ENCODE data around the gene PLEKHA5. TPM values are rescaled to one million over a fixed set of nuclear protein-coding genes. Genes with fewer than 3 reads are reported as not detected.
"Not testable (repeated sequence)": the region's sequence is repeated elsewhere in the genome, so short reads cannot be mapped to it uniquely, and the experiment has no call there.

Gene PLEKHA5
- total and polyA plus RNA-seq, 2 donors from 2014 or later, result 26.6 to 52.9 TPM

DNA sequence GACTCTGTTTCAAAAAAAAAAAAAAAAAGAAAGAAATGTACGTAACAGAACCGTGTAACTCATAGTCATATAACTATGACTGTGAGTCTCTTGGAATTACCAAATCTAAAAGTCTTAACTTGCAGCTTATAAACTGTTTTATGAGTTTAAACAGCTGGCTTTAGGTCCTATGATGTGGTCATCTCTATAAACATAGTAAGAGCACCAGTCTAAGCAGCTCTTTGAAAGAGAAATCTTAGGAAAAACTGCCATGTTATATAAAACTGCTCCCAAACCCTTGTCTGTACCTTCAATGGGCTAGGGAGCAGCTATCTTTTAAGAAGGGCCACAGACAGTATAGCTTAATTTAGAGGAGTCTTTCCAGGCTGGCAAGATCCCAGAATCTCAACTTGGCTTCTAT, 194.3 kb downstream of the PLEKHA5 start:
- H3K4me1 ChIP-seq (ENCODE audit: control insufficient read depth in 2 of 3, insufficient read depth in 2 of 3, low read depth in 1 of 3, low read length in 3 of 3), result no peaks in the 10 kb centered on the region
- H3K9ac ChIP-seq (ENCODE audit: low read length in 3 of 3), result no peak overlapping the region
- peaks cover 0 to 17% (median 3%) of the 10 kb centered on the region in 3 donors for H3K36me3 ChIP-seq (ENCODE audit: control insufficient read depth in 2 of 3, insufficient read depth in 3 of 3, low read length in 3 of 3)
- FAIRE-seq, result no peak
- H3K27me3 ChIP-seq (ENCODE audit: control insufficient read depth, insufficient read depth, low read length), result no peaks in the 10 kb centered on the region
- H3K27ac ChIP-seq (ENCODE audit: low read depth in 2 of 2, low read length in 2 of 2), result no peak overlapping the region
- no peaks in the 10 kb centered on the region for H3K9me3 ChIP-seq (ENCODE audit: control insufficient read depth in 2 of 3, insufficient read depth in 1 of 3, low read length in 3 of 3)
- intact Hi-C loops (cut with DNase I), result no loop called here
- no peak overlapping the region for H3K4me3 ChIP-seq (ENCODE audit: low read length in 3 of 3)
- TF ChIP-seq, protein P1, sequence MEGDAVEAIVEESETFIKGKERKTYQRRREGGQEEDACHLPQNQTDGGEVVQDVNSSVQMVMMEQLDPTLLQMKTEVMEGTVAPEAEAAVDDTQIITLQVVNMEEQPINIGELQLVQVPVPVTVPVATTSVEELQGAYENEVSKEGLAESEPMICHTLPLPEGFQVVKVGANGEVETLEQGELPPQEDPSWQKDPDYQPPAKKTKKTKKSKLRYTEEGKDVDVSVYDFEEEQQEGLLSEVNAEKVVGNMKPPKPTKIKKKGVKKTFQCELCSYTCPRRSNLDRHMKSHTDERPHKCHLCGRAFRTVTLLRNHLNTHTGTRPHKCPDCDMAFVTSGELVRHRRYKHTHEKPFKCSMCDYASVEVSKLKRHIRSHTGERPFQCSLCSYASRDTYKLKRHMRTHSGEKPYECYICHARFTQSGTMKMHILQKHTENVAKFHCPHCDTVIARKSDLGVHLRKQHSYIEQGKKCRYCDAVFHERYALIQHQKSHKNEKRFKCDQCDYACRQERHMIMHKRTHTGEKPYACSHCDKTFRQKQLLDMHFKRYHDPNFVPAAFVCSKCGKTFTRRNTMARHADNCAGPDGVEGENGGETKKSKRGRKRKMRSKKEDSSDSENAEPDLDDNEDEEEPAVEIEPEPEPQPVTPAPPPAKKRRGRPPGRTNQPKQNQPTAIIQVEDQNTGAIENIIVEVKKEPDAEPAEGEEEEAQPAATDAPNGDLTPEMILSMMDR (IDR thresholded peaks at IDR 0.05; ENCODE audit: borderline replicate concordance, extremely low read depth, insufficient read depth), result no peak
- DNase-seq, result no peak

DNA sequence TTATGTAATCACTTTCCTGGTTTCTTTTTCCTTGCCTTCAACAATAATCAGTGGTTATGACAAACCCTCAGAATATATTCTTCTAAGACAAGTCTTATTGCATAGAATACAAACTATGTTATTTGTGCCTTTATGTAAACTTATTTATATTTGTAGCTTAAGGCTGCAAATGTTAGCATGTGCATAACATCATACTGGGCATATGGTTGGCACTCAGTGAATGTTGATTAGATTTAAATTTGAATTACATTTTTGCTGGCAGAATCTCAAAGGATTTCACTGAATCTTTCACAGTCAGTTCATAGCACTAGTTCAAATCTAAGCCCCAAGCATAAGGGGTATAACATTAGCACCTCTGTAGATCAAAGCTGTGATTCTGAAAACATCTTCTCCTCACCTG, 196.6 kb downstream of the PLEKHA5 start:
- H3K4me1 ChIP-seq (ENCODE audit: control insufficient read depth in 2 of 3, insufficient read depth in 2 of 3, low read depth in 1 of 3, low read length in 3 of 3), result no peaks in the 10 kb centered on the region
- TF ChIP-seq, protein P1 (IDR thresholded peaks at IDR 0.05; ENCODE audit: borderline replicate concordance, extremely low read depth, insufficient read depth), result no peak
- no peaks in the 10 kb centered on the region for H3K9me3 ChIP-seq (ENCODE audit: control insufficient read depth in 2 of 3, insufficient read depth in 1 of 3, low read length in 3 of 3)
- peaks cover 0 to 17% (median 3%) of the 10 kb centered on the region in 3 donors for H3K36me3 ChIP-seq (ENCODE audit: control insufficient read depth in 2 of 3, insufficient read depth in 3 of 3, low read length in 3 of 3)
- H3K27me3 ChIP-seq (ENCODE audit: control insufficient read depth, insufficient read depth, low read length), result no peaks in the 10 kb centered on the region
- FAIRE-seq, result no peak
- DNase-seq, result no peak
- H3K27ac ChIP-seq (ENCODE audit: low read depth in 2 of 2, low read length in 2 of 2), result no peak overlapping the region
- intact Hi-C loops (cut with DNase I), result no loop called here
- H3K4me3 ChIP-seq (ENCODE audit: low read length in 3 of 3), result no peak overlapping the region
- H3K9ac ChIP-seq (ENCODE audit: low read length in 3 of 3), result no peak overlapping the region

DNA sequence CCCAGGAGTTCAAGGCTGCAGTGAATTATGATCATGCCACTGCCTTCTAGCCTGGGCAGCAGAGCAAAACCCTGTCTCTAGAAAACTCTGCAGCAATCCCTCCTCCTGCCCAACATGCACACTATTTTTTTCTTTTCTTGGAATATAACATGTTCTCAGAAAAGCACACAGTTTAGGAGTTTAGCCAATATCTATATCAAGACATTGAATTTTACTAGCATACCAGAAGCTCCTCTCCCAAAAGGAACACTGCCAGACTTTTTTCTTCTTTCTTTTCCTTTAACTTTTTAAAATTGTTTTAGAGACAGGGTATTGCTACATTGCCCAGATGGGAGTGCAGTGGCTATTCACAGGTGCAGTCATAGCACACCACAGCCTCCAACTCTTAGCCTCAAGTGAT, 202.7 kb downstream of the PLEKHA5 start:
- H3K36me3 ChIP-seq (ENCODE audit: control insufficient read depth in 2 of 3, insufficient read depth in 3 of 3, low read length in 3 of 3), result no peaks in the 10 kb centered on the region
- no peaks in the 10 kb centered on the region for H3K27me3 ChIP-seq (ENCODE audit: control insufficient read depth, insufficient read depth, low read length)
- FAIRE-seq (no peak), DNase-seq (no peak)
- intact Hi-C loops (cut with DNase I), result no loop called here
- no peaks in the 10 kb centered on the region for H3K4me1 ChIP-seq (ENCODE audit: control insufficient read depth in 2 of 3, insufficient read depth in 2 of 3, low read depth in 1 of 3, low read length in 3 of 3)
- no peak overlapping the region for H3K27ac ChIP-seq (ENCODE audit: low read depth in 2 of 2, low read length in 2 of 2)
- TF ChIP-seq, protein P1 (IDR thresholded peaks at IDR 0.05; ENCODE audit: borderline replicate concordance, extremely low read depth, insufficient read depth), result no peak
- H3K9ac ChIP-seq (ENCODE audit: low read length in 3 of 3), result no peak overlapping the region
- no peak overlapping the region for H3K4me3 ChIP-seq (ENCODE audit: low read length in 3 of 3)
- no peaks in the 10 kb centered on the region for H3K9me3 ChIP-seq (ENCODE audit: control insufficient read depth in 2 of 3, insufficient read depth in 1 of 3, low read length in 3 of 3)

DNA sequence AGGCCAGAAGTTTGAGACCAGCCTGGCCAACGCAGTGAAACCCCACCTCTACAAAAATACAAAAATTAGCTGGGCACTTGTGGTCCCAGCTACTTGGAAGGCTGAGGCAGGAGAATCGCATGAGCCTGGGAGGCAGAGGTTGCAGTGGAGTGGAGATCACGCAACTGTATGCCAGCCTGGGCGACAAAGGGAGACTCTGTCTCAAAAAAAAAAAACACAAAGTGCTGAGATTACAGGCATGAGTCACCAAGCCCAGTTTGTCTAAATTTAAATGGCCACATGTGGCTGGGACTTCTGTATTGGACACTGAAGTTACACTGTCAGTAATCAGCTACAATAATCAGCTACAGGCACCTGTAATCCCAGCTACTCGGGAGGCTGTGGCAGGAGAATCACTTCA, 208.9 kb downstream of the PLEKHA5 start:
- FAIRE-seq (no peak), DNase-seq (no peak)
- H3K9me3 ChIP-seq (ENCODE audit: control insufficient read depth in 2 of 3, insufficient read depth in 1 of 3, low read length in 3 of 3), result no peaks in the 10 kb centered on the region
- H3K27ac ChIP-seq (ENCODE audit: low read depth in 2 of 2, low read length in 2 of 2), result no peak overlapping the region
- peaks cover 3 to 21% (median 4%) of the 10 kb centered on the region in 3 donors for H3K36me3 ChIP-seq (ENCODE audit: control insufficient read depth in 2 of 3, insufficient read depth in 3 of 3, low read length in 3 of 3)
- H3K9ac ChIP-seq (ENCODE audit: low read length in 3 of 3), result no peak overlapping the region
- TF ChIP-seq, protein P1 (IDR thresholded peaks at IDR 0.05; ENCODE audit: borderline replicate concordance, extremely low read depth, insufficient read depth), result no peak
- H3K4me1 ChIP-seq (ENCODE audit: control insufficient read depth in 2 of 3, insufficient read depth in 2 of 3, low read depth in 1 of 3, low read length in 3 of 3), result no peaks in the 10 kb centered on the region
- intact Hi-C loops (cut with DNase I), result no loop called here
- H3K4me3 ChIP-seq (ENCODE audit: low read length in 3 of 3), result no peak overlapping the region
- H3K27me3 ChIP-seq (ENCODE audit: control insufficient read depth, insufficient read depth, low read length), result no peaks in the 10 kb centered on the region

DNA sequence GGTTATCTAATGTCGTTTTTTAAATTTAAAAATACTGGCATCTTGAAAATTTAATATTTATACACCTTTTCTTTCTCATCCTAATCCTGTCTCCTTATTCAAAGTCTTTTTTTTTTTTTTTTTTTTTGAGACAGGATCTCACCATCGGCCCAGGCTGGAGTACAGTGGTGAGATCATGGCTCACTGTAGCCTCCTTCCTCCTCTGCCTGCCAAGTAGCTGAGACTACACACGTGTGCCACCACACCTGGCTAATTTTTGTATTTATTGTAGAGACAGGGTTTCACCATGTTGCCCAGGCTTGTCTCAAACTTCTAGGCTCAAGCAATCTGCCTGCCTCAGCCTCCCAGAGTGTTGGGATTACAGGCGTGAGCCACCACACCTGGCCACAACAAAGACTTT, 221.3 kb downstream of the PLEKHA5 start:
- H3K27ac ChIP-seq (ENCODE audit: low read depth in 2 of 2, low read length in 2 of 2); H3K27me3 ChIP-seq (ENCODE audit: control insufficient read depth, insufficient read depth, low read length); H3K4me1 ChIP-seq (ENCODE audit: control insufficient read depth in 2 of 3, insufficient read depth in 2 of 3, low read depth in 1 of 3, low read length in 3 of 3); H3K9ac ChIP-seq (ENCODE audit: low read length in 3 of 3); H3K4me3 ChIP-seq (ENCODE audit: low read length in 3 of 3); H3K9me3 ChIP-seq (ENCODE audit: control insufficient read depth in 2 of 3, insufficient read depth in 1 of 3, low read length in 3 of 3); intact Hi-C loops (cut with DNase I); DNase-seq; FAIRE-seq: not testable (repeated sequence)
- peaks cover 6 to 38% (median 10%) of the 10 kb centered on the region in 3 donors for H3K36me3 ChIP-seq (ENCODE audit: control insufficient read depth in 2 of 3, insufficient read depth in 3 of 3, low read length in 3 of 3)

Data from kidney (tissue), 14 donors.